B cell (primary cell): ENCODE data around the gene DYNC2I2. TPM values are rescaled to one million over a fixed set of nuclear protein-coding genes. Genes with fewer than 3 reads are reported as not detected.

Experiments used
- ATAC-seq: fragments of 200-7000 bp; cut with Tn5 transposase; one replicate; pipeline ENCODE4 v1.10.0; 2021; ENCODE audit warnings: low read depth, mild to moderate bottlenecking, moderate number of reproducible peaks, moderate library complexity
- CTCF ChIA-PET: fragments of 350-600 bp; sonication (Branson Sonifier 250); formaldehyde crosslinking; loops from one replicate; lab custom pipeline; 2021; ENCODE audit warnings: antibody characterized with exemption, inconsistent platforms; lab: Charles Lee
- POLR2A ChIA-PET: fragments of 350-600 bp; sonication (Branson Sonifier 250); formaldehyde crosslinking; loops from one replicate; lab custom pipeline; 2021; ENCODE audit warnings: antibody characterized with exemption; lab: Charles Lee
- DNase-seq: peaks from one replicate; pipeline ENCODE4 v3.0.0; 2013
- H2AFZ ChIP-seq: 2 replicates; pipeline ENCODE4 v1.6.1; 2012; ENCODE audit warnings: mild to moderate bottlenecking, low read depth, low read length; ENCODE audit not compliant: insufficient read depth, poor library complexity, severe bottlenecking
- H3K27ac ChIP-seq, 2 donors: 1 replicate in 1 of 2; 2 replicates in 1 of 2; pipeline ENCODE4 v1.5.1; 2012 to 2013; ENCODE audit warnings: low read length in 2 of 2, mild to moderate bottlenecking in 2 of 2, moderate library complexity in 1 of 2
- H3K27me3 ChIP-seq, 4 experiments: fragments of 200-600 bp in 1 of 4; sonication (generic) in 1 of 4; replicated peaks in 1 of 4; 1 replicate in 2 of 4; 2 replicates in 2 of 4; pipeline versions ENCODE4 v1.6.1 to v1.7.0; 2013 to 2016; ENCODE audit warnings: low read length in 3 of 4, mild to moderate bottlenecking in 2 of 4, mixed read lengths in 1 of 4, moderate library complexity in 1 of 4; ENCODE audit not compliant: insufficient read depth in 4 of 4, control insufficient read depth in 3 of 4; ENCODE audit errors: control extremely low read depth in 1 of 4
- H3K36me3 ChIP-seq, 2 experiments: replicated peaks in 1 of 2; 1 replicate in 1 of 2; 2 replicates in 1 of 2; pipeline versions ENCODE4 v1.6.1 to v1.7.1; 2013; ENCODE audit warnings: low read length in 1 of 2; ENCODE audit not compliant: insufficient read depth in 2 of 2, control insufficient read depth in 1 of 2; ENCODE audit errors: control extremely low read depth in 1 of 2, extremely low read depth in 1 of 2
- H3K4me1 ChIP-seq, 2 donors: fragments of 200-600 bp in 1 of 2; sonication (generic) in 1 of 2; 1 replicate in 1 of 2; 2 replicates in 1 of 2; pipeline versions ENCODE4 v1.5.1 to v1.6.1; 2013 to 2017; ENCODE audit warnings: low read length in 2 of 2; ENCODE audit not compliant: control insufficient read depth in 2 of 2, insufficient read depth in 2 of 2
- H3K4me2 ChIP-seq: replicated peaks from 2 replicates; pipeline ENCODE3; 2012; ENCODE audit warnings: mild to moderate bottlenecking, low read depth, low read length; ENCODE audit not compliant: poor library complexity, severe bottlenecking
- H3K4me3 ChIP-seq, 5 experiments: fragments of 200-600 bp in 1 of 5; sonication (generic) in 1 of 5; 1 replicate in 3 of 5; 2 replicates in 2 of 5; pipeline versions ENCODE4 v1.5.1 to v1.7.0; 2011 to 2016; ENCODE audit warnings: low read length in 4 of 5, mild to moderate bottlenecking in 4 of 5, low read depth in 2 of 5, control low read depth in 1 of 5, moderate library complexity in 1 of 5; ENCODE audit not compliant: insufficient read depth in 1 of 5; ENCODE audit errors: control extremely low read depth in 1 of 5, extremely low read depth in 1 of 5
- H3K79me2 ChIP-seq: fragments of 200-600 bp; sonication (generic); one replicate; pipeline ENCODE4 v1.6.0; 2016; ENCODE audit warnings: low read length; ENCODE audit not compliant: control insufficient read depth, insufficient read depth
- H3K9ac ChIP-seq: fragments of 200-600 bp; sonication (generic); 2 replicates; pipeline ENCODE4 v1.6.1; 2017; ENCODE audit warnings: mild to moderate bottlenecking, low read length, moderate library complexity
- H3K9me3 ChIP-seq, 3 donors: one replicate each; pipeline versions ENCODE4 v1.6.1 to v1.7.1; 2013; ENCODE audit warnings: low read length in 2 of 3; ENCODE audit not compliant: control insufficient read depth in 2 of 3, insufficient read depth in 1 of 3; ENCODE audit errors: control extremely low read depth in 1 of 3
- H4K20me1 ChIP-seq: 2 replicates; pipeline ENCODE4 v1.6.0; 2012; ENCODE audit warnings: mild to moderate bottlenecking, low read length; ENCODE audit not compliant: insufficient read depth, control insufficient read depth, poor library complexity, severe bottlenecking
- H3K27ac Mint-ChIP-seq: one replicate; pipeline ENCODE4 v1.8.0; 2021; ENCODE audit warnings: mixed read lengths
- H3K27me3 Mint-ChIP-seq: one replicate; pipeline ENCODE4 v1.8.0; 2021; ENCODE audit warnings: mixed read lengths
- H3K4me1 Mint-ChIP-seq: one replicate; pipeline ENCODE4 v1.8.0; 2021; ENCODE audit warnings: mixed read lengths
- H3K4me3 Mint-ChIP-seq: one replicate; pipeline ENCODE4 v1.8.0; 2021; ENCODE audit warnings: mixed read lengths
- H3K9me3 Mint-ChIP-seq: one replicate; pipeline ENCODE4 v1.8.0; 2022; ENCODE audit warnings: mixed read lengths; ENCODE audit not compliant: insufficient read depth
- CTCF ChIP-seq: fragments of 200-600 bp; IDR thresholded peaks from one replicate; pipeline ENCODE4 v1.8.0; 2022; ENCODE audit warnings: antibody characterized with exemption, mild to moderate bottlenecking
- EZH2 ChIP-seq: IDR thresholded peaks from 2 replicates; pipeline ENCODE4 v1.6.1; 2012; ENCODE audit warnings: borderline replicate concordance, low read depth, mild to moderate bottlenecking, moderate library complexity, low read length; ENCODE audit not compliant: insufficient read depth, poor library complexity, severe bottlenecking
- WGBS: methylation state at CpG from one replicate; pipeline ENCODE4 v1.1.5; 2013; ENCODE audit warnings: missing lambda C conversion rate; ENCODE audit not compliant: insufficient coverage; 5-methylcytosine and 5-hydroxymethylcytosine counted together
- intact Hi-C: fragments of 100-400 bp; cut with micrococcal nuclease; formaldehyde crosslinking; loops from one replicate; pipeline ENCODE4 v1.10.0; 2022
- polyA plus RNA-seq: library from polyadenylated mRNA; depleted of rRNA; stranded (reverse); fragments of >200 nt; gene quantifications from 2 replicates; pipeline ENCODE4 v1.2.3, GENCODE V29; 2012
- total RNA-seq, 2 donors: library from RNA; stranded (reverse); fragments of 120-200 nt in 1 of 2; gene quantifications; 1 replicate in 1 of 2; 2 replicates in 1 of 2; pipeline versions ENCODE4 v1.2.3 to v1.2.4, GENCODE V29; 2013 to 2022

The DYNC2I2 gene
- total and polyA plus RNA-seq, 2 donors (not counting 1 experiment from before 2014, with no cell fraction given) = 76.6 to 109 TPM

DNA sequence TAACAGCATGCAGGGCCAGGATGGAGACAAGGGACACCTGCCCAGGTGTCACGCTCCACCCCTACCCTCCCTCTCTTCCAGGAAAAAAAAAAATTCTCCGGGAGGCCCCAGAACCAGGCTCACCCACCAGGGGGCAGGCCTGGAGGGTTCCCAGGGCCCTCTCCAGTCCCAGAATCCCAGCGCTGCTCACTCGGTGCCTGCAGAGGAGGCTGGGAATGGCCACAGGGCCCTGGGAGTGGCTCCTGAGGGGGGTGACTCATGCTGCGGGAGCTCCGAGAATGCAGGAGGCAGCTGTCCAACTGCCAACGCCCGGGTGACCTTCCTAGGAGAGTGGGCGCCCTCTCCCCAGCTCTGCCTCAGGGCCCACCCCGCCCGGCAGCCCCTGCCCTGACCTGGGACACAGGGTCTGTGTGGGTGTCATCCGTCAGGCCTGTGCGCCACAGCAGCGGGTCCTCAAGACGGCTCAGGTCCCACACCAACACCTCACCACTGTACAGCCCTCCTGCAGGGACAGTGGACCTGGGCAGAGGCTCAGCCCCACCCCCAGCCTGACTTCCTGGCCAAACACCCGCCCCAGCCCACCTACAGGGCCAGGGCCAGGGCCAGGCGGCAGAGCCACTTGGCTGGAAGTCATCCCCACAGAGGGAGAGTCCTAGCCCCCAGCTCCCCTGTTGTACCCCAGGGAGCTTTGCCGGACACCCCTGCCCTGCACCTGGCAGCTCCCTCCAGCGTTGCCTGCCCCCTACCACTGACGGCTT lies 21.2 kb downstream of the DYNC2I2 start:
- CTCF ChIA-PET = no interaction called here
- Histone ChIP-seq H3K9ac (no peak overlapping the region), H3K4me2 (no peak overlapping the region), H3K4me3 (no peak overlapping the region), H3K4me1 (no peaks in the 10 kb centered on the region), H3K79me2 (peaks cover 3% of the 10 kb centered on the region), H3K27me3 (no peaks in the 10 kb centered on the region), H3K9me3 (no peaks in the 10 kb centered on the region), H2AFZ (no peak overlapping the region), H3K27ac (no peak overlapping the region), H3K36me3 (peaks cover 0 to 60% of the 10 kb centered on the region in 2 experiments), H4K20me1 (no peaks in the 10 kb centered on the region)
- 92% methylated on average over 17 of the region's 20 CpGs for WGBS
- Mint-ChIP-seq H3K27me3 (no peaks in the 10 kb centered on the region), H3K4me1 (no peaks in the 10 kb centered on the region), H3K27ac (no peak overlapping the region), H3K4me3 (no peak overlapping the region), H3K9me3 (no peaks in the 10 kb centered on the region)
- intact Hi-C loops = no loop called here
- DNase-seq (no peak), ATAC-seq (no peak)
- POLR2A ChIA-PET = interaction anchor here (0.6 kb wide), 1 partner anchor 289 kb away, joined by 3 read pairs; no protein-coding TSS in a partner anchor
- no peak for TF ChIP-seq EZH2
- no peak for TF ChIP-seq CTCF

DNA sequence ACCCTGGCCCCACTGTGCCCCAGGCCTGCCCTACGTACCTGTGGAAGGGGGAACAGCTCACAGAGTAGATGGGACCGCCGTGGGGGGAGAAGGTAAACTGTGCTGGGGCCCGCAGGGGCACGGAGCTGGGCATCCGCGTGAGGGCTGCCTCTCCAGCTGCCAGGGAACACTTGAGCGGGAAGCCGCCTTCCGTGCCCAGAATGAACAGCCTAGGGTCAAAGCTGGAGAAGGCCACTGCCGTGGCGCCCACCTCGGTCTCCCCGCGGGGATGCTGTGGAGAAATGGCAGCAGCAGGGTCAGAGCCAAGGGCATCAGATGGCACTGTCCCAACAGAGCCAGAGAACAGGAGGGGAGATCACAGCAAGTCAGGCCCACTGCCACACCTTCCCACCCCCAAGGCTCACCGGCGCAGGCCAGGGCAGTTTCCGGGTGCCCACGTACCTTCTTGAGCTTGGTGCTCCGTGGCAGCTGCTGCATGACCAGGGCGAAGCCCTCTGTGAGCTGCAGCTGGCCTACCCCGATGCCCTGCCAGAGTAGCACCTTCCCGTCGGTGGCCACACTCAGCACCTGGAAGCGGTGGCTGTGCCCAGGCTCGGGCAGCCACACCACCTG lies 21.9 kb downstream of the DYNC2I2 start:
- Mint-ChIP-seq H3K27me3 (no peaks in the 10 kb centered on the region), H3K9me3 (no peaks in the 10 kb centered on the region), H3K4me3 (no peak overlapping the region), H3K27ac (no peak overlapping the region), H3K4me1 (no peaks in the 10 kb centered on the region)
- no peaks in the 10 kb centered on the region for H3K9me3 ChIP-seq
- H3K4me3 ChIP-seq = no peak overlapping the region
- no peak overlapping the region for H3K9ac ChIP-seq
- no peaks in the 10 kb centered on the region for H3K4me1 ChIP-seq
- no peak overlapping the region for H3K4me2 ChIP-seq
- POLR2A ChIA-PET = interaction anchor here (0.6 kb wide), 1 partner anchor 289 kb away, joined by 3 read pairs; no protein-coding TSS in a partner anchor
- H2AFZ ChIP-seq = no peak overlapping the region
- DNase-seq (no peak), ATAC-seq (no peak)
- no peaks in the 10 kb centered on the region for H3K27me3 ChIP-seq
- 94% methylated on average over 26 of the region's 26 CpGs for WGBS
- intact Hi-C loops = no loop called here
- CTCF ChIA-PET = no interaction called here
- H3K79me2 ChIP-seq = no peaks in the 10 kb centered on the region
- TF ChIP-seq EZH2 (no peak), CTCF (no peak)
- no peak overlapping the region for H3K27ac ChIP-seq
- H4K20me1 ChIP-seq = no peaks in the 10 kb centered on the region
- peaks cover 0 to 63% of the 10 kb centered on the region in 2 experiments for H3K36me3 ChIP-seq
